ENCODE results near the gene IL37.

GRCh38 chr2:112876971-112877361 is 34.0 kb upstream of the IL37 start:
- TF ChIP-seq ZFP3 (CRISPR knock-in tag; IDR thresholded peaks at IDR 0.05) (no peak), ZNF70 (CRISPR knock-in tag; IDR thresholded peaks at IDR 0.05) (no peak), ARNTL (CRISPR knock-in tag; IDR thresholded peaks at IDR 0.05; ENCODE audit: borderline replicate concordance, low read depth) (no peak), OSR1 (CRISPR knock-in tag; IDR thresholded peaks at IDR 0.05) (no peak)
- TF ChIP-seq, protein P1, sequence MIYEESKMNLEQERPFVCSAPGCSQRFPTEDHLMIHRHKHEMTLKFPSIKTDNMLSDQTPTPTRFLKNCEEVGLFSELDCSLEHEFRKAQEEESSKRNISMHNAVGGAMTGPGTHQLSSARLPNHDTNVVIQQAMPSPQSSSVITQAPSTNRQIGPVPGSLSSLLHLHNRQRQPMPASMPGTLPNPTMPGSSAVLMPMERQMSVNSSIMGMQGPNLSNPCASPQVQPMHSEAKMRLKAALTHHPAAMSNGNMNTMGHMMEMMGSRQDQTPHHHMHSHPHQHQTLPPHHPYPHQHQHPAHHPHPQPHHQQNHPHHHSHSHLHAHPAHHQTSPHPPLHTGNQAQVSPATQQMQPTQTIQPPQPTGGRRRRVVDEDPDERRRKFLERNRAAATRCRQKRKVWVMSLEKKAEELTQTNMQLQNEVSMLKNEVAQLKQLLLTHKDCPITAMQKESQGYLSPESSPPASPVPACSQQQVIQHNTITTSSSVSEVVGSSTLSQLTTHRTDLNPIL (CRISPR knock-in tag; IDR thresholded peaks at IDR 0.05; ENCODE audit: low read depth), result no peak
- TF ChIP-seq, protein P2, sequence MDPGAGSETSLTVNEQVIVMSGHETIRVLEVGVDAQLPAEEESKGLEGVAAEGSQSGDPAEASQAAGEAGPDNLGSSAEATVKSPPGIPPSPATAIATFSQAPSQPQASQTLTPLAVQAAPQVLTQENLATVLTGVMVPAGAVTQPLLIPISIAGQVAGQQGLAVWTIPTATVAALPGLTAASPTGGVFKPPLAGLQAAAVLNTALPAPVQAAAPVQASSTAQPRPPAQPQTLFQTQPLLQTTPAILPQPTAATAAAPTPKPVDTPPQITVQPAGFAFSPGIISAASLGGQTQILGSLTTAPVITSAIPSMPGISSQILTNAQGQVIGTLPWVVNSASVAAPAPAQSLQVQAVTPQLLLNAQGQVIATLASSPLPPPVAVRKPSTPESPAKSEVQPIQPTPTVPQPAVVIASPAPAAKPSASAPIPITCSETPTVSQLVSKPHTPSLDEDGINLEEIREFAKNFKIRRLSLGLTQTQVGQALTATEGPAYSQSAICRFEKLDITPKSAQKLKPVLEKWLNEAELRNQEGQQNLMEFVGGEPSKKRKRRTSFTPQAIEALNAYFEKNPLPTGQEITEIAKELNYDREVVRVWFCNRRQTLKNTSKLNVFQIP (CRISPR knock-in tag; IDR thresholded peaks at IDR 0.05; ENCODE audit: borderline replicate concordance, low read depth), result no peak

Measured in SK-N-SH treated with all-trans-retinoic acid at 6 μM for 48 hours (cell line).